GM19035 (cell line): ENCODE data around the gene RGS16.

Experiments
- ATAC-seq: cut with Tn5 transposase; IDR thresholded peaks from one replicate; pipeline ENCODE4 v1.9.1; 2021; ENCODE audit not compliant: unreplicated experiment

RGS16 gene

GRCh38 chr1:182630586-182630985, 26.4 kb upstream of the RGS16 start:
- no peak for ATAC-seq

DNA sequence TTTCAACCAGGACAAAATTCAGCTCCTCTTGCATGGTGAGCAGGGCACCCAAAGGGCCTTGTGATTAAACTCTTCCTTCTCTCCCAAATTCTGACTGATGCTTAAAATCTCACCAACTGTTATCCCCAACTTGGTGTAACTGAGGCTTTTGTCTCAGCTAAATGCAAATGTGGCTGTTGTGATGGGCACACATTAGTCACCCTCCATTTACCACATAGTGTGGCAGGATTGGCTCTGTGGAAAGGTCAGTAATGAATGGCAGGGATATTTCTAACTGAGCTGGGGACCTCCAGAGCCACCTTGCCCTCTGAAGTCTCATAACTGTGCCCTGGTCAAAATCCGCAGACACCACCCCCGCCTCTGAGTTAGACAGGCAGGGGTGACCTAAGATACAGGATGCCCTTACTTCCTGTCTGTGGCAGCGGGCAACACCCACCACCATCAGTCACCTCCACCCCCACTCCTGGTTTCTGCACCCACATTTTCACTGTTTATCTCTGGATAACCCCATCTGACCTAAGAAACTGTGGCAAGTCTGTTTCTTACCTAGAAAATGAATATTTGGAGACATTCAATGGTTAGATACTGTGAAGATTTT, 25.4 kb upstream of the RGS16 start:
- peak; percentile 56 for ATAC-seq

GRCh38 chr1:182629080-182629479, 24.9 kb upstream of the RGS16 start:
- no peak for ATAC-seq

DNA sequence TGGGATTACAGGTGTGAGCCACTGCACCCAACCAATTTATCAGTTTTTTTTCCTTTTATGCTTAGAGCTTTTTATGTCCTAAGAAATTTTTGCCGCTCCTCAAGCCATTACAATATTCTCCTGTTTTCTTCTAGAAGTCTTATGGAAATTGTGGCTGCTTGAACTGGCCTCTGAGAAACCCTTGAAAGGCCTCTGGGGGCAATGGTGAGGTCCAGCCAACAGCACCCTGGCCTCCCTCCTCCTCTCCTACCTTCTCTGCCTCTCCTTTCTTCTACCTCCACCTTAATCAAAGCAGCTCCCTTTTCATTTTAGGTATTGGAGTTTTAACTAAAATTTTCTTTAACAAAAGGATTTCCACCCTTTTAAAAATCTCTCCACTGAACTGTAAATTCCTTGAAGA, 24.5 kb upstream of the RGS16 start:
- no peak for ATAC-seq

DNA sequence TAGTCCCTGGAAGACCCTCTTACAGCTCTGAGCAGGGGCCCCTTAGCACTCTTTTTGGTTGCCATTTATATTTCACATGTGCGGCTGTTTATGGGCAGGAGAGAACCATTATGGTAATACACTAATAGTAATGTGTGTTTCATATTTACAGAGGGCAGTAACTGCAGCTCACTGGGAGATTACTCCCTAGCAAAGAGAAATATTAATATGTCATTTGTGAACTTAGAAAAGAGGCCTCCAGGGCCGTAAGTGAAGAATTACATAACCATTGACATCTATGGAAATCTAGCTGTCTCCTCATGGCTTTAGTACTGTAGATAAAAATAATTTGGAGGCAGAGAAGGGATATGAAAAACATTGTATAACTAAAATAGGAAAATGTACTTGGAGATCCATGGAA, 23.4 kb upstream of the RGS16 start:
- ATAC-seq, result no peak

GRCh38 chr1:182626527-182626926, 22.3 kb upstream of the RGS16 start:
- no peak for ATAC-seq

GRCh38 chr1:182625719-182626504, 21.7 kb upstream of the RGS16 start:
- ATAC-seq, result no peak

- ATAC-seq, result no peak
Measured at GRCh38 chr1:182625024-182625423, 20.8 kb upstream of the RGS16 start.

DNA sequence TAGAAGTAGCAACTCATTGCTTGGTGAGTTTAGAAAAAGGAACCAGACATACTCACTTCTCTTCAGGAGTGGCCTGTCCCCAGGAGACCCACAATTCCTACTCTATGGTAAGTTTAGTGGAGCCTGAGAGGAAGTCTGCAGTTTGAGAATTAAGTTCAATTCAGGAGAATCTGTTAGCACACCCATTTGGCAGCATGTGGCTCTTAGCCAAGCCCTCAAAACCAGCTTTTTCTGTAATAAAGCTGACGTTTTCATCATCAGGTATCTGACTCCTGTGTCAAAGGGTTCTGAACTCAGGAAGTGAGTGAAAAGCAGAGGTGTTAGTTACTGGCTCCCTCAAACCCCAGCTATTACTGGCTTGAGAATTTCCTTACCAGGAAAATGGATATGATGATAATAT, 20.4 kb upstream of the RGS16 start:
- ATAC-seq, result no peak

DNA sequence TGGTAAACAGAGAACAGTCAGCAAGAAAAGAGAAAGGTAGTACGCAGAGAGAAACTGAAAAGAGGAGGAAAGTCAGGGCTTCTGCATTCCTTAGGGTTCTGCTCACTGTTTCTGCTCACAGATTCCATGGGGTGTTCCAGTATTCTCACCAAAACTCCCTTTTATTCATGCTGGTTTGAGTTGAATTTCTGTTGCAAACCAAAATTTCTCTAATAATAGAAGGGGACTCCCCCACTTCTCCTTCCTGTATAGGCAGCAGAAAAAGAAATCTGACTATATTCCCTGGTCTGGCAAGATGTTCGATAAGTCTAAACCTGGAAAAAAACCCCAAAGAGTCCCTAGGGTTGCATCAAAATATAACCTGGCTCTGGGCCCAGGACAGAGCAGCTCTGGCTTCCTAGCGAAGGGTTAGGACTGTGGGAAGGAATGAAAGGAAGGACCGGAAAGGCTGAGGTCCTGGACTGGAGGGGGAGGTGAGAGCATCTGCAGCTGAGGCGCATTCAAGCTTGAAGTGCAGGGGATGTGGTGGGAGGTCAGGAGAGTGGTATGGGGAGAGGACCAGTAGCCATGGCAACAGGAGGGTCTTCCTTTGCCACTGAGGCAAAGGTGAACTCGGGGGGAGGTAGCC, 18.8 kb upstream of the RGS16 start:
- ATAC-seq, result peak; percentile 66

DNA sequence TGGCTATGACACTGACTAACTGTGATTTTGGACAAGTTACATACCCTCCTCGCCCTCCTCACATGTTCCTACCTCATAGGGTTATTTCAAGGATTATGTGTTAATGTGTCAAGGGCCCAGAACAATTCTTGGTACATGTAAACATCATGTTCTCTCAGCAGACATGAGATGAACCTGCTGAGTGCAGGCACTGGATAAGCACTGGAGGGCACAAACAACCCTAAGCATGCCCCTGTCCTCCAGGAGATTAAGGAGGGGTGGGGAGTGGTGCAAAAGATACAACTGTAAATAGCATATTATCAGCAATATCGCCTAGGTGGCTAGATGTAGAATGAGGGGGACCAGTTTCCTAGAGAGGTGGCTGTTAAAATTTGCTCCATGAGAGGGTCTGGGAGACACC, 17.7 kb upstream of the RGS16 start:
- no peak for ATAC-seq

- no peak for ATAC-seq
Measured at GRCh38 chr1:182620924-182621585, 16.9 kb upstream of the RGS16 start.

DNA sequence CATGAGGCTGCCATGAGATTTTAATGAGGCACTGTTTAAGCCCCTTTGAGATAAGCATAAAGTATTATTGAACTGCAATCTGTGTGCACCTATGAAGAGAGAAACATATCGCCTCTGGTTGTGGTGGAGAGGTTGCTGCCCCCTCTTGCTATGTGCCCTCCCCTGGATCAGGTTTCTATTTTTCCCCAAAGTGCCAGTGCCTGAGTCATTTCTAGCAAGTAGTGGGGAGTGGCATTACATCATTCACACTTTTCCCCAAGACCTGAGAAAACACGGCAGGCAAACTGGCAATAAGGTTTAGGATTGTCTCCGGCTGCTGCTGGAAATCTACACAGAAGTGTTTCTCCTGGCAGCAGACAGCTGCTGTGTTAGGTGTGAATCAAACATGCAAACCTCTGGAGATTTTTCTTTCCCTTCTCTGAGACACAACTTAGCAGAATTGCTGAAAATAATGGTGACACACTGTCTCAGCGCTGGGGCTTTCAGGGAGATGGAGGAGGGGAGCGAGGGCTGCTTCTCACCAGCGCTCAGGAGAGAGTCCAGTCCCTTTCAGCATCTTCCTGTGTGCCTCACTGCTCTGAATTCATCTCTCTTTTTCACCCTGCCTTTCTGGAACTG, 13.7 kb upstream of the RGS16 start:
- no peak for ATAC-seq

DNA sequence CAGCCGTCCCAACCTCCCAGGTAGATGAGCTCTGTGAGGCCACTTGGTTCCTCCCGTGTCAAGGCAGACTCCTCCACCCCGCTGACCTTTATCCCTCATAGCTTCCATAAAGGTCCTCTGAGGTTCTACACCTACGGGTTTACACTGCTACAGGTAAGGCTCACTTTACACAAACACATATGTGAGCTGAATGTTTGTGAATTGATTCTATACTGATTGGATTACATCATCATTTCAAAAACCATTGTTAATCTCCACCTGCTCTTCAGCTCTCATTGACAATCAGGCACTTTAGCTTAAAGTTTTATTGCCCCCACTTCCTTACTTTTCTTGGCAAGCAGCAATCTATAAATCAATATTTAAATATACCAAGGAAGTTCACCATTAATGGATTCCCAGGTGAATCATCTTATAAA, 12.8 kb upstream of the RGS16 start:
- ATAC-seq, result no peak

- ATAC-seq, result peak; percentile 72
Measured at GRCh38 chr1:182616130-182617013, 12.2 kb upstream of the RGS16 start.

DNA sequence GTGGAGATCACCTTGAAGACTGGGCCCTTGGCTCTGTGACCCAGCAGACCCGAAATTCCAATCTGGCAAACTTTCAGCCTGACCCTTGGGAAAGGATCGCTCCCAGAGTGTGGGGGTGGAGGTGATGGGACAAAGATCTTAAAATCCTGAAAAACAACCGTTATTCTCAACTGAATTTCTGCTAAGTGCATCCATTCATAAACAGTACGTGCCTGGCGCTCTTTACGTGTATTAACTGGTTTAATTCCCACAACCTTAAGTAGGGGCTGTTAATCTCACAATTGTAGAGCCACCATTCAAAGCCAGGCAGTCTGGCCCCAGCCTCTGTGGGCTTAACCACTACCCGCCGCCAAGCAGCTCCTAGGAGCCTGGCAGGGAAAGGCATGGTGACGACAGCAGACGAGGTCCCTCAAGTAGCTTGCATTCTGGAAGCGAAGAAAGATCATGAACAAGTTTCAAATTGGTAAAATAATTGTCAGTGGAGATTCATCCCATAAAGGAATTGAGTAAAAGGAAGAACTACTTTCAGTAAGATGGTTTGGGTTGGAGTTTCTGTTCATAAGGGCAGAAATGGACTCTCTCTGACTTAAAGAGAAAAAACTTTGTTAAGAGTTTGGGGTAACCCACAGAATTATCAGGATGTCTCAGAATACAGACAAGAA, 11.4 kb upstream of the RGS16 start:
- ATAC-seq, result peak; percentile 23

- peak; percentile 52 for ATAC-seq
Measured at GRCh38 chr1:182614796-182615454, 10.7 kb upstream of the RGS16 start.

- no peak for ATAC-seq
Measured at GRCh38 chr1:182611787-182612186, 7.6 kb upstream of the RGS16 start.

DNA sequence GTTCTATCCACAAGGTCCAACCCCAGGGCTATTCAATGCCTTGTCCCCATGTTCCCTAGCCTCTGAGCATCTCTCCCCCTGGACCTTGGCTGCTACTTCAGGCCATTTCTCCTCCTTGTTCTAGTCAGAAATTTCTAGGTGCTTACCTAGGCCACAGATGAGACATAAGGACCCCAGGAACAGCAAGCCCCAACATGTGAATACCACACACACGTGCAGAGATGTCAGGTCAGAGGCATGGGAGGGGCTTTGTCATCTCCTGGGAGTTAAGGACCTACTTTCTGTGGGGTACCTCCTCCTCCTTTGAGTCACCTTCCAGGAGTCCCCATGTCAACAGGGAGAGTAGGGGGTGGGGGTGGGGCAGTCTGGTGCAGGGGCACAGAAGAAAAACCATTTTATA, 7.1 kb upstream of the RGS16 start:
- no peak for ATAC-seq
